ENCODE measurements around the gene LHFPL2. TPM values are rescaled to one million over a fixed set of nuclear protein-coding genes. Genes with fewer than 3 reads are reported as not detected.

Gene LHFPL2
- total RNA-seq, 2 donors from 2014 or later, result 13.7 to 40.4 TPM

DNA sequence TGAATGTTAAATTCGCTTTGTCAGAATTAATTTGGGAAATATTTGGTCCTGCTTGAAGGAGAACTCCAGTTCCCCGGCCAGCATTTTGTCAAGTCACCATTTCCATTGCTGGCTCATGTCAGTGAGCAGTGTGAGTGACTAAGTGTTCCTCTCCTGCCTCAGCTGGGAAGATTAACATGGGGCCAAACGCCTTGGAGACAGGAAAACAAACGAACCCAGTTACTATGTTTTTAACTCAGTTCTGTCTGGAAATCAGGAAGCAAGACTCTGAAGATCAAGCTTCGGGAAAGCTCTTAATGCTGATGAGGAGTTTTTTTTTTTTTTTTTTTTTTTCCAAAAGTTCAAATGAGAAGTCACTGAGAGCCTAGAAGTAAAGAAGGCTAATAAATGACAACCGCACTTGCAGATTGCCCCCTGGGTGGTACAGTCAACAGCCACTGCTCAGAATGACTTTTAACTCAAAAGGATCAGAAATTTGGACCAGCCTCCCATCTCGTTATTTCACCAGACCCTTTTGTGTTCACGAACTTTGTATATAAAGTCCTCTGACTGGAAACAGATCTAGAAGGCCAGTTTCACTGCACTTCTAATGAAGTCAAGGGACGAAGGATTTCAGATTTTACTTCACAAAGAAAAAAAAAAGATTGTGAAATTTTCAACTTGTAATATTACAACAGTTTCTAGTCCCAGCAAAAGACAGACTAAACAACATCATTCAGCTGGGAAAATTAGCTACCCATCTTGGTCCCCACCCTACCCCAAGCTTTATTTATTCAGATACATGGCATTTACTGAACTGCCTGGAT is 121.3 kb downstream of the LHFPL2 start:
- Histone ChIP-seq H3K4me1 (replicated peaks) (no peaks in the 10 kb centered on the region), H3K9me3 (no peaks in the 10 kb centered on the region), H3K36me3 (no peaks in the 10 kb centered on the region), H3K4me3 (no peak overlapping the region), H3K27me3 (replicated peaks; ENCODE audit: insufficient read depth) (no peaks in the 10 kb centered on the region), H3K27ac (peak overlapping the region in 1 of 2 donors; percentile 14)
- intact Hi-C loops (cut with DNase I), result no loop called here
- 49% methylated on average over 9 of the region's 9 CpGs for WGBS
- no peak for DNase-seq (ENCODE audit: low spot score)
- TF ChIP-seq POLR2A (IDR thresholded peaks at IDR 0.05) (no peak), CTCF (IDR thresholded peaks at IDR 0.05) (no peak), POLR2AphosphoS5 (IDR thresholded peaks at IDR 0.05) (peak; percentile 21)

DNA sequence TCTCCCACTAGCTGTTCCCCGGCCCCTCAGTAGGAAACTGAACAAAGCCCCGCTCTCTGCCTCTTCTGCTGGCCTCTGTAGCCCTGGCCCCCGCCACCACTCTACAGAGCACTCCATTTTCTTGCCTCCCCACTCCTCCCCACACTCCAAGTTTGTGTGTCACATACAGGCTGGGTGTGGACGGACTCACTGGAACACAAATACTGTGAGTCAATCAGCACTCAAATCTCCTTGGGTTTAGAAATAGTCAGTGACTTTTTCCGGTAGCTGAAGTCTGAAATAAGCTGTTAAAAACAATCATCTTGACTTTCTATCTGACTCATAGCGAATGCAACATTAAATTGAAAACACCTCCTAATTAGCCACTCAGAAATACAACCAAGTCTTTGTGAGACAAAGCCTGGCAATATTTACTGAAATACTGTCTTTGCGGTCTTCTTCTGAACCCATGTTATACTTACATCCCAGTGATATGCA is 122.5 kb downstream of the LHFPL2 start:
- H3K9me3 ChIP-seq, result no peaks in the 10 kb centered on the region
- H3K27me3 ChIP-seq (replicated peaks; ENCODE audit: insufficient read depth), result no peaks in the 10 kb centered on the region
- intact Hi-C loops (cut with DNase I), result no loop called here
- no peak overlapping the region for H3K4me3 ChIP-seq
- DNase-seq (ENCODE audit: low spot score), result no peak
- H3K36me3 ChIP-seq, result no peaks in the 10 kb centered on the region
- TF ChIP-seq POLR2A (IDR thresholded peaks at IDR 0.05) (no peak), CTCF (IDR thresholded peaks at IDR 0.05) (no peak), POLR2AphosphoS5 (IDR thresholded peaks at IDR 0.05) (no peak)
- 84% methylated on average over 7 of the region's 7 CpGs for WGBS
- no peak overlapping the region for H3K27ac ChIP-seq
- no peaks in the 10 kb centered on the region for H3K4me1 ChIP-seq (replicated peaks)

- Histone ChIP-seq H3K9me3 (no peaks in the 10 kb centered on the region), H3K27me3 (replicated peaks; ENCODE audit: insufficient read depth) (no peaks in the 10 kb centered on the region), H3K36me3 (no peaks in the 10 kb centered on the region), H3K4me3 (no peak overlapping the region), H3K4me1 (replicated peaks) (no peaks in the 10 kb centered on the region), H3K27ac (peak overlapping the region in 1 of 2 donors; percentile 24)
- intact Hi-C loops (cut with DNase I), result no loop called here
- no peak for DNase-seq (ENCODE audit: low spot score)
- no peak for TF ChIP-seq POLR2A (IDR thresholded peaks at IDR 0.05)
- no peak for TF ChIP-seq POLR2AphosphoS5 (IDR thresholded peaks at IDR 0.05)
- no peak for TF ChIP-seq CTCF (IDR thresholded peaks at IDR 0.05)
- 70% methylated on average over 15 of the region's 15 CpGs for WGBS
Measured at GRCh38 chr5:78523314-78524193, 125.0 kb downstream of the LHFPL2 start.

GRCh38 chr5:78522476-78523260 is 125.9 kb downstream of the LHFPL2 start:
- no peaks in the 10 kb centered on the region for H3K9me3 ChIP-seq
- intact Hi-C loops (cut with DNase I), result no loop called here
- no peak overlapping the region for H3K4me3 ChIP-seq
- TF ChIP-seq POLR2A (IDR thresholded peaks at IDR 0.05), result no peak
- TF ChIP-seq POLR2AphosphoS5 (IDR thresholded peaks at IDR 0.05), result no peak
- no peak for TF ChIP-seq CTCF (IDR thresholded peaks at IDR 0.05)
- no peaks in the 10 kb centered on the region for H3K36me3 ChIP-seq
- WGBS, result 76% methylated on average over 9 of the region's 9 CpGs
- H3K27me3 ChIP-seq (replicated peaks; ENCODE audit: insufficient read depth), result no peaks in the 10 kb centered on the region
- no peak for DNase-seq (ENCODE audit: low spot score)
- no peaks in the 10 kb centered on the region for H3K4me1 ChIP-seq (replicated peaks)
- no peak overlapping the region for H3K27ac ChIP-seq

Measured in prostate gland (tissue), 2 donors.